H1 (cell line): ENCODE results near the gene STARD9. TPM values are rescaled to one million over a fixed set of nuclear protein-coding genes. Genes with fewer than 3 reads are reported as not detected.

ENCODE experiments used
- CTCF ChIA-PET: fragments of 300-600 bp; sonication (Branson Sonifier 250); formaldehyde crosslinking; loops from one replicate; lab custom pipeline; 2021; ENCODE audit not compliant: partially characterized antibody; lab: Charles Lee
- POLR2A ChIA-PET: fragments of 300-600 bp; sonication (Branson Sonifier 250); formaldehyde crosslinking; loops from one replicate; lab custom pipeline; 2021; ENCODE audit warnings: inconsistent platforms; ENCODE audit not compliant: partially characterized antibody; lab: Charles Lee
- DNase-seq, 2 experiments: peaks; one replicate each; pipeline versions ENCODE4 v3.0.0 to v3.0.0-alpha.2; 2010 to 2022; ENCODE audit warnings: low spot score in 2 of 2, low read depth in 1 of 2, mixed read lengths in 1 of 2
- FAIRE-seq: peaks from 2 replicates; lab custom pipeline; 2011; peaks lifted over from hg19 to GRCh38; lab: Jason Lieb, UNC
- H2AFZ ChIP-seq: 2 replicates; pipeline ENCODE4 v1.8.1; 2012; ENCODE audit warnings: low read length, inconsistent platforms
- H2AK5ac ChIP-seq: 2 replicates; pipeline ENCODE4 v1.6.1; 2013; ENCODE audit warnings: low read depth, low read length
- H2BK120ac ChIP-seq: replicated peaks from 2 replicates; pipeline ENCODE3; 2013; ENCODE audit warnings: low read depth, low read length, inconsistent platforms
- H2BK12ac ChIP-seq: 2 replicates; pipeline ENCODE4 v1.6.1; 2013; ENCODE audit warnings: low read depth, low read length
- H2BK15ac ChIP-seq: 2 replicates; pipeline ENCODE4 v1.6.1; 2013; ENCODE audit warnings: low read length
- H2BK20ac ChIP-seq: 2 replicates; pipeline ENCODE4 v1.6.1; 2013; ENCODE audit warnings: low read length
- H2BK5ac ChIP-seq: 2 replicates; pipeline ENCODE4 v1.6.1; 2013; ENCODE audit warnings: low read depth, low read length
- H3K14ac ChIP-seq: 2 replicates; pipeline ENCODE4 v1.6.1; 2013; ENCODE audit warnings: inconsistent platforms; ENCODE audit not compliant: insufficient read length
- H3K18ac ChIP-seq: 2 replicates; pipeline ENCODE4 v1.6.1; 2013; ENCODE audit warnings: low read length; ENCODE audit errors: extremely low read depth
- H3K23ac ChIP-seq: 2 replicates; pipeline ENCODE4 v1.6.1; 2013; ENCODE audit warnings: inconsistent platforms; ENCODE audit not compliant: insufficient read length
- H3K23me2 ChIP-seq: 2 replicates; pipeline ENCODE4 v1.6.1; 2013; ENCODE audit warnings: low read depth, low read length
- H3K27ac ChIP-seq: 2 replicates; pipeline ENCODE4 v1.6.1; 2011; ENCODE audit warnings: low read depth, low read length, inconsistent platforms
- H3K27me3 ChIP-seq, 4 experiments: replicated peaks in 1 of 4; 1 replicate in 1 of 4; 2 replicates in 3 of 4; pipeline versions ENCODE4 v1.6.1 to v1.8.1; 2011 to 2013; ENCODE audit warnings: low read length in 3 of 4, mild to moderate bottlenecking in 3 of 4, inconsistent platforms in 2 of 4, mixed read lengths in 2 of 4, moderate library complexity in 1 of 4; ENCODE audit not compliant: control insufficient read depth in 3 of 4, insufficient read depth in 3 of 4; ENCODE audit errors: extremely low read depth in 1 of 4
- H3K36me3 ChIP-seq, 4 experiments: 2 replicates each; pipeline versions ENCODE4 v1.6.1 to v1.8.1; 2011 to 2013; ENCODE audit warnings: mild to moderate bottlenecking in 4 of 4, low read length in 3 of 4, moderate library complexity in 2 of 4, control low read depth in 1 of 4, inconsistent platforms in 1 of 4; ENCODE audit not compliant: insufficient read depth in 4 of 4, control insufficient read depth in 2 of 4
- H3K4ac ChIP-seq: replicated peaks from 2 replicates; pipeline ENCODE3; 2013; ENCODE audit warnings: low read length, low read depth, mixed read lengths, inconsistent platforms; ENCODE audit not compliant: insufficient read length
- H3K4me1 ChIP-seq, 4 experiments: replicated peaks in 1 of 4; 1 replicate in 1 of 4; 2 replicates in 3 of 4; pipeline versions ENCODE4 v1.6.1 to v1.8.1; 2011 to 2013; ENCODE audit warnings: low read length in 3 of 4, inconsistent platforms in 2 of 4, mixed read lengths in 1 of 4; ENCODE audit not compliant: insufficient read depth in 4 of 4, control insufficient read depth in 3 of 4
- H3K4me2 ChIP-seq, 2 experiments: 2 replicates each; pipeline versions ENCODE4 v1.6.1 to v1.8.1; 2011 to 2013; ENCODE audit warnings: low read depth in 2 of 2, low read length in 2 of 2, control low read depth in 1 of 2, inconsistent platforms in 1 of 2, mild to moderate bottlenecking in 1 of 2; ENCODE audit not compliant: insufficient read depth in 1 of 2
- H3K4me3 ChIP-seq, 4 experiments: fragments of 200-600, 300-600 bp in 1 of 4; sonication (generic), shearing (Covaris generic), sonication (Bioruptor Twin) in 1 of 4; 2 replicates each; pipeline versions ENCODE4 v1.5.1 to v1.8.1; 2011 to 2016; ENCODE audit warnings: low read length in 4 of 4, low read depth in 3 of 4, control low read depth in 2 of 4, inconsistent platforms in 2 of 4, mild to moderate bottlenecking in 2 of 4, mixed read lengths in 1 of 4, moderate library complexity in 1 of 4; ENCODE audit not compliant: insufficient read depth in 2 of 4; ENCODE audit errors: extremely low read depth in 1 of 4
- H3K56ac ChIP-seq: replicated peaks from 2 replicates; pipeline ENCODE3; 2013; ENCODE audit warnings: low read depth, mild to moderate bottlenecking, mixed read lengths, low read length, inconsistent platforms; ENCODE audit not compliant: insufficient read length
- H3K79me1 ChIP-seq: 2 replicates; pipeline ENCODE4 v1.6.1; 2013; ENCODE audit warnings: low read depth, low read length, control low read depth
- H3K79me2 ChIP-seq, 2 experiments: 2 replicates each; pipeline versions ENCODE4 v1.6.1 to v1.8.1; 2012 to 2013; ENCODE audit warnings: low read length in 2 of 2, mild to moderate bottlenecking in 2 of 2, inconsistent platforms in 1 of 2; ENCODE audit not compliant: insufficient read depth in 2 of 2, control insufficient read depth in 1 of 2
- H3K9ac ChIP-seq, 4 experiments: replicated peaks in 1 of 4; 1 replicate in 1 of 4; 2 replicates in 3 of 4; pipeline versions ENCODE4 v1.6.1 to v1.8.1; 2011 to 2013; ENCODE audit warnings: low read depth in 3 of 4, low read length in 3 of 4, control low read depth in 2 of 4, mild to moderate bottlenecking in 2 of 4, moderate library complexity in 2 of 4, inconsistent platforms in 1 of 4; ENCODE audit errors: extremely low read depth in 1 of 4
- H3K9me3 ChIP-seq, 2 experiments: 2 replicates each; pipeline versions ENCODE4 v1.6.1 to v1.8.1; 2012 to 2013; ENCODE audit warnings: mild to moderate bottlenecking in 2 of 2, moderate library complexity in 2 of 2, control low read depth in 1 of 2, inconsistent platforms in 1 of 2, low read depth in 1 of 2, low read length in 1 of 2, mixed read lengths in 1 of 2; ENCODE audit not compliant: insufficient read depth in 2 of 2
- H4K20me1 ChIP-seq, 2 experiments: replicated peaks in 1 of 2; 2 replicates each; pipeline versions ENCODE3 to v1.8.1; 2011 to 2013; ENCODE audit warnings: inconsistent platforms in 2 of 2, low read length in 2 of 2, mild to moderate bottlenecking in 1 of 2; ENCODE audit not compliant: insufficient read depth in 2 of 2, control insufficient read depth in 1 of 2
- H4K5ac ChIP-seq: 2 replicates; pipeline ENCODE4 v1.6.1; 2013; ENCODE audit warnings: low read length, low read depth, mixed read lengths, inconsistent platforms; ENCODE audit not compliant: insufficient read length
- H4K8ac ChIP-seq: 2 replicates; pipeline ENCODE4 v1.8.0; 2013; ENCODE audit warnings: mild to moderate bottlenecking, moderate library complexity, low read length, inconsistent platforms; ENCODE audit not compliant: insufficient read depth; ENCODE audit errors: extremely low read depth
- H4K91ac ChIP-seq: replicated peaks from 2 replicates; pipeline ENCODE3; 2013; ENCODE audit warnings: low read length, mixed read lengths, inconsistent platforms; ENCODE audit not compliant: insufficient read length
- WGBS, 2 experiments: shearing (Covaris generic) in 1 of 2; methylation state at CpG; one replicate each; pipeline versions ENCODE4 v1.1.6 to v1.1.7; 2013 to 2015; ENCODE audit warnings: low lambda C conversion rate in 2 of 2, mixed read lengths in 2 of 2, inconsistent platforms in 1 of 2, low coverage in 1 of 2, missing lambda C conversion rate in 1 of 2; ENCODE audit not compliant: insufficient replicate concordance in 2 of 2, insufficient coverage in 1 of 2, insufficient read length in 1 of 2; ENCODE audit errors: extremely low coverage in 1 of 2, missing lambda C conversion rate in 1 of 2; 5-methylcytosine and 5-hydroxymethylcytosine counted together
- polyA plus RNA-seq, 7 experiments: library from polyadenylated mRNA; depleted of rRNA in 3 of 7; stranded (reverse) in 5 of 7; unstranded in 2 of 7; fragments of >200 nt in 5 of 7; fragments of 200-250 nt in 2 of 7; gene quantifications; 1 replicate in 5 of 7; 2 replicates in 1 of 7; 4 replicates in 1 of 7; pipeline versions ENCODE4 v1.2.1 to v1.2.3, GENCODE V29; 2011 to 2013; ENCODE audit warnings: missing spikeins in 2 of 7, mixed read lengths in 2 of 7
- total RNA-seq: library from RNA; stranded (reverse); fragmentation: NEBNext Ultra II Directional; extraction: Animal tissue kit (Norgen Biotek cat#: 25700); gene quantifications from 2 replicates; pipeline ENCODE4 v1.2.1, GENCODE V29; 2021

Gene STARD9
- total and polyA plus RNA-seq, 2 of the 8 experiments (the other 6 are each of a cell fraction or from before 2014, with no cell fraction given) = 2.8 to 7.0 TPM

- H2BK5ac ChIP-seq = no peak overlapping the region
- H3K23ac ChIP-seq = no peak overlapping the region
- H3K4me3 ChIP-seq = no peak overlapping the region
- H3K23me2 ChIP-seq = no peaks in the 10 kb centered on the region
- no peaks in the 10 kb centered on the region for H3K27me3 ChIP-seq
- CTCF ChIA-PET = interaction anchor here (1.0 kb wide), 1 partner anchor 197 kb away, joined by 3 read pairs; no protein-coding TSS in a partner anchor
- H3K79me2 ChIP-seq = no peaks in the 10 kb centered on the region
- no peak overlapping the region for H2BK12ac ChIP-seq
- no peak overlapping the region for H2BK15ac ChIP-seq
- H4K20me1 ChIP-seq = peaks cover 0 to 2% of the 10 kb centered on the region in 2 experiments
- POLR2A ChIA-PET = no interaction called here
- H3K79me1 ChIP-seq = no peaks in the 10 kb centered on the region; the same call in 1 of the 2 replicates
- H3K4ac ChIP-seq = no peak overlapping the region
- H2AK5ac ChIP-seq = no peak overlapping the region
- H3K56ac ChIP-seq = no peak overlapping the region
- H3K9me3 ChIP-seq = no peaks in the 10 kb centered on the region
- H3K27ac ChIP-seq = no peak overlapping the region
- no peak overlapping the region for H3K4me2 ChIP-seq
- FAIRE-seq (no peak), DNase-seq (no peak)
- WGBS, 2 experiments = 86% methylated on average over 6 of the region's 6 CpGs; no CpG with 5 or more reads in 1 of the 2 experiments
- no peak overlapping the region for H3K14ac ChIP-seq
- no peaks in the 10 kb centered on the region for H3K4me1 ChIP-seq
- no peak overlapping the region for H2BK20ac ChIP-seq
- no peak overlapping the region for H4K8ac ChIP-seq
- no peak overlapping the region for H4K5ac ChIP-seq
- peaks cover 2 to 16% (median 8%) of the 10 kb centered on the region in 4 experiments; a peak in 5 of 8 replicates for H3K36me3 ChIP-seq
- H2BK120ac ChIP-seq = no peak overlapping the region
- no peak overlapping the region for H3K9ac ChIP-seq
- no peak overlapping the region for H2AFZ ChIP-seq
- no peak overlapping the region for H3K18ac ChIP-seq
- no peak overlapping the region for H4K91ac ChIP-seq
Observed at GRCh38 chr15:42681119-42681518, 105.7 kb downstream of the STARD9 start.
